ENCODE data around the gene CREB1. TPM values are rescaled to one million over a fixed set of nuclear protein-coding genes. Genes with fewer than 3 reads are reported as not detected.

CREB1 gene
- total RNA-seq, 2 donors from 2014 or later, result 32.5 to 32.9 TPM

DNA sequence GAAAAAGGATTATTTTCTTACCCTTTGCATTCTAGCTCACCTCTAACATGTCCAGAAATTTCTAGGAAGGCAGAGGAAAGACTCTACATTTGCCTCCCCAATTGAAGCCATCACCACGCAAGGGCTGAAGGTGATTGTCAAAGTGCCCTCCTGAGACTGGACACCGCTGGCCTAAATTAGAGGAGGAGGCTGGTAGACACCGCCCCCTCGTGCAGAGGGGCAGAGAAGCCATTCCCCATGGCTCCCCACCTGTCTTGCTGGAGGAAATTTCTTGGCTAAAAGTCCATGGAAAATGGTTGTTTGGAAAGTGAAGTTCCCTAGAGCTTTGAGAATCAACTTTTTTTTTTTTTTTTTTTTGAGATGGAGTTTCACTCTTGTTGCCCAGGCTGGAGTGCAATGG is 31.3 kb upstream of the CREB1 start:
- no peak for DNase-seq (ENCODE audit: low spot score)
- peaks cover 0 to 20% of the 10 kb centered on the region in 2 donors for H3K4me1 ChIP-seq

DNA sequence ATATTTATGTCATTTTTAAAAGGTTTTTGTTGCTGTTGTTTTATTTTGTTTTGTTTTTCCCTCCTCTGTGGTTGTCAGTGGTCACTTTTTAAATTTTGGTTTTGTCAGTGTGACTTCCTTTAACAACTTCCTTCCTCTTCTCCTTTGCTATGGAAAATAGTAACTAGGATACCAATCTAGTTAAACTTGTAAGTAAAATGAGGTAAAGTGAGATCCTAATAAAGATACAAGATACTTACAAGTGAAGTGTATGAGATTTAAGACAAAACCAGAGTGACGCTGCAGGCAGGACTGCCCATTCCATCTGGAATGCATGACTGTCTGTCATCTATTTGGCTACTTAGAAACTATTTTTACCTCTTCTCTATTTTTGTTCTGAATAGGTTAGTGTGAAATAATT is 30.6 kb upstream of the CREB1 start:
- no peaks in the 10 kb centered on the region for H3K27me3 ChIP-seq
- H3K27ac ChIP-seq, result peak overlapping the region in 1 of 2 donors; percentile 45
- no peak for DNase-seq (ENCODE audit: low spot score)
- H3K4me1 ChIP-seq, result peaks cover 0 to 27% of the 10 kb centered on the region in 2 donors
- no peak for TF ChIP-seq CTCF (IDR thresholded peaks at IDR 0.05)
- H3K36me3 ChIP-seq, result no peaks in the 10 kb centered on the region
- H3K9me3 ChIP-seq, result no peaks in the 10 kb centered on the region
- no peak overlapping the region for H3K4me3 ChIP-seq

More for the DNA sequence above, 31.3 kb upstream of the CREB1 start:
- Histone ChIP-seq H3K27ac (peak overlapping the region in 1 of 2 donors; percentile 45), H3K4me3 (no peak overlapping the region), H3K9me3 (no peaks in the 10 kb centered on the region), H3K36me3 (no peaks in the 10 kb centered on the region), H3K27me3 (no peaks in the 10 kb centered on the region)
- TF ChIP-seq CTCF (IDR thresholded peaks at IDR 0.05), result no peak

DNA sequence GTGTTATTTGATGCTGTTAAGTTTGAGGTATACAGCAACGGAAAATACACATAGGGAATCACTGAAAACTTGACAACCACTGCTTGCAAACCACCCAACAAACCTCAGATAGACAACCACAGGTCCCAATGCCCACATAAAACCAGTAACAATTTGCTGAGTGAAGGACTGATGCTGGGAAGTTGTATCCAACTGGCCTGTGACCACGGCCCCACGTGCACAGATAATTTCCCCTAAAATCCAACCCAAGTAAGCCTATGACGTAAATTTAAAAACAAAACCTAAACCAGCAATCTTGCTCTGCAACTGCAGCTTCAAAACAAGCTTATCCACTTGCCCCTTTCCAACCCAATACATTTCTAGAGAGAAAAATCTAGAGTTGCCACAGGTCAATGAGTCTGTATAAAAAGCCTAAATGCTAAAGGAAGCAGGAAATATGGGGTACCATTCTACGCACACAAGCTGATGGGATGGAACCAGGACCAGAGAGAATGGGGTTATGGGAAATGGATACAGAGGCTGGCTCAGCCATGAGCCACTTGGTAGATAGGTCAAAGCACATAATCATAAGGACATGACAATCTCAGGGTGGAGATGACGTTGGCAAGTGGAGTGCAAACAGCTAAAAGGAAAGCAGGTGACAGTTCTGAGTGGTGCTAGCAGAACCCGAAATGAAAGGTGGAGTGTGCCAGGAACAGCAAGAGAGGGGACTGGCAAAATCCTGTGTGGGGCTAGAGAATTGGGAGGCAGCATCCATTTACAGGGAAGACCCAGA is 27.8 kb upstream of the CREB1 start:
- Histone ChIP-seq H3K4me1 (peaks cover 0 to 45% of the 10 kb centered on the region in 2 donors), H3K27me3 (no peaks in the 10 kb centered on the region), H3K9me3 (no peaks in the 10 kb centered on the region), H3K27ac (peak overlapping the region; percentile 50 to 82), H3K4me3 (no peak overlapping the region), H3K36me3 (no peaks in the 10 kb centered on the region)
- no peak for TF ChIP-seq CTCF (IDR thresholded peaks at IDR 0.05)
- DNase-seq (ENCODE audit: low spot score), result no peak

- Histone ChIP-seq H3K4me3 (no peak overlapping the region), H3K27ac (peak overlapping the region; percentile 67 to 82), H3K4me1 (peaks cover 0 to 45% of the 10 kb centered on the region in 2 donors), H3K27me3 (no peaks in the 10 kb centered on the region), H3K36me3 (no peaks in the 10 kb centered on the region), H3K9me3 (no peaks in the 10 kb centered on the region)
- no peak for DNase-seq (ENCODE audit: low spot score)
- TF ChIP-seq CTCF (IDR thresholded peaks at IDR 0.05), result no peak
Observed at GRCh38 chr2:207502577-207503198, 27.1 kb upstream of the CREB1 start.

GRCh38 chr2:207503234-207503633 is 26.5 kb upstream of the CREB1 start:
- no peaks in the 10 kb centered on the region for H3K36me3 ChIP-seq
- no peak overlapping the region for H3K4me3 ChIP-seq
- H3K27ac ChIP-seq, result peak overlapping the region; percentile 67 to 82
- no peak for TF ChIP-seq CTCF (IDR thresholded peaks at IDR 0.05)
- no peak for DNase-seq (ENCODE audit: low spot score)
- H3K9me3 ChIP-seq, result no peaks in the 10 kb centered on the region
- peaks cover 0 to 45% of the 10 kb centered on the region in 2 donors for H3K4me1 ChIP-seq
- no peaks in the 10 kb centered on the region for H3K27me3 ChIP-seq

Data from right atrium auricular region (tissue), 2 donors.